ENCODE data around the gene PAPSS1. TPM values are rescaled to one million over a fixed set of nuclear protein-coding genes. Genes with fewer than 3 reads are reported as not detected.

The PAPSS1 gene
- total and polyA plus RNA-seq, 2 experiments from 2014 or later, result 72.0 to 85.8 TPM

- H3K79me2 ChIP-seq (replicated peaks; ENCODE audit: insufficient read depth), result no peaks in the 10 kb centered on the region
- DNase-seq (ENCODE audit: low spot score), result no peak
- no peaks in the 10 kb centered on the region for H3F3A ChIP-seq (replicated peaks; ENCODE audit: low read depth)
- TF ChIP-seq STAT1 (IDR thresholded peaks at IDR 0.05; ENCODE audit: unreplicated experiment), result no peak
- no peak for TF ChIP-seq ZNF114 (CRISPR knock-in tag; IDR thresholded peaks at IDR 0.05)
- TF ChIP-seq NANOG (IDR thresholded peaks at IDR 0.05; ENCODE audit: borderline replicate concordance), result no peak
- TF ChIP-seq, protein P1, sequence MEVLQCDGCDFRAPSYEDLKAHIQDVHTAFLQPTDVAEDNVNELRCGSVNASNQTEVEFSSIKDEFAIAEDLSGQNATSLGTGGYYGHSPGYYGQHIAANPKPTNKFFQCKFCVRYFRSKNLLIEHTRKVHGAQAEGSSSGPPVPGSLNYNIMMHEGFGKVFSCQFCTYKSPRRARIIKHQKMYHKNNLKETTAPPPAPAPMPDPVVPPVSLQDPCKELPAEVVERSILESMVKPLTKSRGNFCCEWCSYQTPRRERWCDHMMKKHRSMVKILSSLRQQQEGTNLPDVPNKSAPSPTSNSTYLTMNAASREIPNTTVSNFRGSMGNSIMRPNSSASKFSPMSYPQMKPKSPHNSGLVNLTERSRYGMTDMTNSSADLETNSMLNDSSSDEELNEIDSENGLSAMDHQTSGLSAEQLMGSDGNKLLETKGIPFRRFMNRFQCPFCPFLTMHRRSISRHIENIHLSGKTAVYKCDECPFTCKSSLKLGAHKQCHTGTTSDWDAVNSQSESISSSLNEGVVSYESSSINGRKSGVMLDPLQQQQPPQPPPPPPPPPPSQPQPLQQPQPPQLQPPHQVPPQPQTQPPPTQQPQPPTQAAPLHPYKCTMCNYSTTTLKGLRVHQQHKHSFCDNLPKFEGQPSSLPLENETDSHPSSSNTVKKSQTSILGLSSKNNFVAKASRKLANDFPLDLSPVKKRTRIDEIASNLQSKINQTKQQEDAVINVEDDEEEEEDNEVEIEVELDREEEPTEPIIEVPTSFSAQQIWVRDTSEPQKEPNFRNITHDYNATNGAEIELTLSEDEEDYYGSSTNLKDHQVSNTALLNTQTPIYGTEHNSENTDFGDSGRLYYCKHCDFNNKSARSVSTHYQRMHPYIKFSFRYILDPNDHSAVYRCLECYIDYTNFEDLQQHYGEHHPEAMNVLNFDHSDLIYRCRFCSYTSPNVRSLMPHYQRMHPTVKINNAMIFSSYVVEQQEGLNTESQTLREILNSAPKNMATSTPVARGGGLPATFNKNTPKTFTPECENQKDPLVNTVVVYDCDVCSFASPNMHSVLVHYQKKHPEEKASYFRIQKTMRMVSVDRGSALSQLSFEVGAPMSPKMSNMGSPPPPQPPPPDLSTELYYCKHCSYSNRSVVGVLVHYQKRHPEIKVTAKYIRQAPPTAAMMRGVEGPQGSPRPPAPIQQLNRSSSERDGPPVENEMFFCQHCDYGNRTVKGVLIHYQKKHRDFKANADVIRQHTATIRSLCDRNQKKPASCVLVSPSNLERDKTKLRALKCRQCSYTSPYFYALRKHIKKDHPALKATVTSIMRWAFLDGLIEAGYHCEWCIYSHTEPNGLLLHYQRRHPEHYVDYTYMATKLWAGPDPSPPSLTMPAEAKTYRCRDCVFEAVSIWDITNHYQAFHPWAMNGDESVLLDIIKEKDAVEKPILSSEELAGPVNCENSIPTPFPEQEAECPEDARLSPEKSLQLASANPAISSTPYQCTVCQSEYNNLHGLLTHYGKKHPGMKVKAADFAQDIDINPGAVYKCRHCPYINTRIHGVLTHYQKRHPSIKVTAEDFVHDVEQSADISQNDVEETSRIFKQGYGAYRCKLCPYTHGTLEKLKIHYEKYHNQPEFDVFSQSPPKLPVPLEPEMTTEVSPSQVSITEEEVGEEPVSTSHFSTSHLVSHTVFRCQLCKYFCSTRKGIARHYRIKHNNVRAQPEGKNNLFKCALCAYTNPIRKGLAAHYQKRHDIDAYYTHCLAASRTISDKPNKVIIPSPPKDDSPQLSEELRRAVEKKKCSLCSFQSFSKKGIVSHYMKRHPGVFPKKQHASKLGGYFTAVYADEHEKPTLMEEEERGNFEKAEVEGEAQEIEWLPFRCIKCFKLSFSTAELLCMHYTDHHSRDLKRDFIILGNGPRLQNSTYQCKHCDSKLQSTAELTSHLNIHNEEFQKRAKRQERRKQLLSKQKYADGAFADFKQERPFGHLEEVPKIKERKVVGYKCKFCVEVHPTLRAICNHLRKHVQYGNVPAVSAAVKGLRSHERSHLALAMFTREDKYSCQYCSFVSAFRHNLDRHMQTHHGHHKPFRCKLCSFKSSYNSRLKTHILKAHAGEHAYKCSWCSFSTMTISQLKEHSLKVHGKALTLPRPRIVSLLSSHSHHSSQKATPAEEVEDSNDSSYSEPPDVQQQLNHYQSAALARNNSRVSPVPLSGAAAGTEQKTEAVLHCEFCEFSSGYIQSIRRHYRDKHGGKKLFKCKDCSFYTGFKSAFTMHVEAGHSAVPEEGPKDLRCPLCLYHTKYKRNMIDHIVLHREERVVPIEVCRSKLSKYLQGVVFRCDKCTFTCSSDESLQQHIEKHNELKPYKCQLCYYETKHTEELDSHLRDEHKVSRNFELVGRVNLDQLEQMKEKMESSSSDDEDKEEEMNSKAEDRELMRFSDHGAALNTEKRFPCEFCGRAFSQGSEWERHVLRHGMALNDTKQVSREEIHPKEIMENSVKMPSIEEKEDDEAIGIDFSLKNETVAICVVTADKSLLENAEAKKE (CRISPR knock-in tag; IDR thresholded peaks at IDR 0.05), result no peak
- no peak for TF ChIP-seq CTCF (conservative IDR thresholded peaks at IDR 0.05; ENCODE audit: low read depth in 2 of 2)
- TF ChIP-seq REST (IDR thresholded peaks at IDR 0.05; ENCODE audit: unreplicated experiment), result no peak
- TF ChIP-seq CREB1 (CRISPR knock-in tag; IDR thresholded peaks at IDR 0.05; ENCODE audit: low read depth), result no peak
- no peak for TF ChIP-seq ETS1 (IDR thresholded peaks at IDR 0.05)
- TF ChIP-seq ZNF331 (CRISPR knock-in tag; IDR thresholded peaks at IDR 0.05; ENCODE audit: low read depth), result no peak
- TF ChIP-seq EZH2 (IDR thresholded peaks at IDR 0.05; ENCODE audit: low read depth, unreplicated experiment), result no peak
- TF ChIP-seq JUNB (IDR thresholded peaks at IDR 0.05; ENCODE audit: unreplicated experiment), result no peak
- no peak for TF ChIP-seq EZH2phosphoT487 (IDR thresholded peaks at IDR 0.05; ENCODE audit: unreplicated experiment)
- TF ChIP-seq POLR2AphosphoS5 (IDR thresholded peaks at IDR 0.05; ENCODE audit: low read depth), result no peak
- Mint-ChIP-seq H3K27ac (no peak overlapping the region), H3K4me1 (no peaks in the 10 kb centered on the region), H3K36me3 (ENCODE audit: low read depth) (no peaks in the 10 kb centered on the region), H3K27me3 (ENCODE audit: insufficient read depth, low read depth, poor library complexity) (no peaks in the 10 kb centered on the region), H3K9me3 (no peaks in the 10 kb centered on the region; the same call in 2 of the 3 replicates), H3K4me3 (no peak overlapping the region)
- no peaks in the 10 kb centered on the region for H3K4me1 ChIP-seq (ENCODE audit: insufficient read depth)
- H2AFZ ChIP-seq, result no peak overlapping the region
- no peak overlapping the region for H3K4me3 ChIP-seq
- no peak overlapping the region for H3K4me2 ChIP-seq
- H3K27ac ChIP-seq (ENCODE audit: low read depth), result no peak overlapping the region
- H3K9me2 ChIP-seq (ENCODE audit: insufficient read depth), result 0 out of 2 replicates have a peak, but pooled peaks cover 4% of the 10 kb centered on the region
- no peaks in the 10 kb centered on the region for H4K20me1 ChIP-seq (replicated peaks; ENCODE audit: insufficient read depth)
- H3K36me3 ChIP-seq (ENCODE audit: insufficient read depth), result no peaks in the 10 kb centered on the region
- ATAC-seq, result no peak
- no peaks in the 10 kb centered on the region for H3K27me3 ChIP-seq (ENCODE audit: insufficient read depth)
These were observed 149.1 kb downstream of the PAPSS1 start for GRCh38 chr4:107570952-107571351.
